HG02798 (cell line): ENCODE data around the gene MRPL42.
"Not testable (repeated sequence)": the region's sequence is repeated elsewhere in the genome, so short reads cannot be mapped to it uniquely, and the experiment has no call there.

ENCODE experiments used
- ATAC-seq: cut with Tn5 transposase; IDR thresholded peaks from one replicate; pipeline ENCODE4 v1.9.1; 2021; ENCODE audit warnings: mild to moderate bottlenecking; ENCODE audit not compliant: unreplicated experiment, poor library complexity

Gene MRPL42

GRCh38 chr12:93536111-93536765 lies 68.9 kb downstream of the MRPL42 start:
- ATAC-seq: peak; percentile 27

- ATAC-seq: peak; percentile 70
Measured at GRCh38 chr12:93536766-93537488, 69.6 kb downstream of the MRPL42 start.

GRCh38 chr12:93537769-93538168 lies 70.5 kb downstream of the MRPL42 start:
- ATAC-seq: no peak

- ATAC-seq: no peak
Measured at GRCh38 chr12:93539821-93540220, 72.5 kb downstream of the MRPL42 start.

- no peak for ATAC-seq
Measured at GRCh38 chr12:93540466-93540865, 73.2 kb downstream of the MRPL42 start.

GRCh38 chr12:93541578-93542225 lies 74.4 kb downstream of the MRPL42 start:
- ATAC-seq: no peak

GRCh38 chr12:93547778-93548177 lies 80.5 kb downstream of the MRPL42 start:
- ATAC-seq: no peak

GRCh38 chr12:93549174-93549573 lies 81.9 kb downstream of the MRPL42 start:
- ATAC-seq: no peak

GRCh38 chr12:93550748-93551611 lies 83.7 kb downstream of the MRPL42 start:
- ATAC-seq: no peak

GRCh38 chr12:93552427-93552826 lies 85.1 kb downstream of the MRPL42 start:
- no peak for ATAC-seq

GRCh38 chr12:93557879-93558278 lies 90.6 kb downstream of the MRPL42 start:
- ATAC-seq: not testable (repeated sequence)

- not testable (repeated sequence) for ATAC-seq
Measured at GRCh38 chr12:93558685-93559084, 91.4 kb downstream of the MRPL42 start.

- ATAC-seq: no peak
Measured at GRCh38 chr12:93563807-93564538, 96.7 kb downstream of the MRPL42 start.

- ATAC-seq: no peak
Measured at GRCh38 chr12:93565760-93566159, 98.4 kb downstream of the MRPL42 start.
